SU-DHL-6 (cell line): ENCODE measurements around the gene HCN1.

ENCODE experiments used
- EZH2phosphoT487 ChIP-seq: fragments of 200-600 bp; sonication (generic), shearing (Covaris generic); conservative IDR thresholded peaks from 2 replicates; pipeline ENCODE4 v1.6.1; 2018; ENCODE audit warnings: mild to moderate bottlenecking, antibody characterized with exemption, low read length, moderate library complexity, mixed read lengths
- TF ChIP-seq, protein P1 (sequence below): fragments of 200-600 bp; sonication (generic); IDR thresholded peaks from one replicate; pipeline ENCODE4 v1.5.1; 2017; ENCODE audit warnings: antibody characterized with exemption, mild to moderate bottlenecking, low read length, moderate library complexity; ENCODE audit not compliant: insufficient read depth, poor library complexity, severe bottlenecking

- TF ChIP-seq, protein P1, sequence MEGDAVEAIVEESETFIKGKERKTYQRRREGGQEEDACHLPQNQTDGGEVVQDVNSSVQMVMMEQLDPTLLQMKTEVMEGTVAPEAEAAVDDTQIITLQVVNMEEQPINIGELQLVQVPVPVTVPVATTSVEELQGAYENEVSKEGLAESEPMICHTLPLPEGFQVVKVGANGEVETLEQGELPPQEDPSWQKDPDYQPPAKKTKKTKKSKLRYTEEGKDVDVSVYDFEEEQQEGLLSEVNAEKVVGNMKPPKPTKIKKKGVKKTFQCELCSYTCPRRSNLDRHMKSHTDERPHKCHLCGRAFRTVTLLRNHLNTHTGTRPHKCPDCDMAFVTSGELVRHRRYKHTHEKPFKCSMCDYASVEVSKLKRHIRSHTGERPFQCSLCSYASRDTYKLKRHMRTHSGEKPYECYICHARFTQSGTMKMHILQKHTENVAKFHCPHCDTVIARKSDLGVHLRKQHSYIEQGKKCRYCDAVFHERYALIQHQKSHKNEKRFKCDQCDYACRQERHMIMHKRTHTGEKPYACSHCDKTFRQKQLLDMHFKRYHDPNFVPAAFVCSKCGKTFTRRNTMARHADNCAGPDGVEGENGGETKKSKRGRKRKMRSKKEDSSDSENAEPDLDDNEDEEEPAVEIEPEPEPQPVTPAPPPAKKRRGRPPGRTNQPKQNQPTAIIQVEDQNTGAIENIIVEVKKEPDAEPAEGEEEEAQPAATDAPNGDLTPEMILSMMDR = no peak
- no peak for TF ChIP-seq EZH2phosphoT487
Observed at GRCh38 chr5:45512521-45512920, 183.7 kb downstream of the HCN1 start.
